ENCODE data around the gene ABTB2.

Gene ABTB2

GRCh38 chr11:34357701-34358257 lies at the start of gene ABTB2:
Gene ABTB2, minus strand, starts transcription at chr11:34358010.
- TF ChIP-seq ZFX (IDR thresholded peaks at IDR 0.05) = no peak
- TF ChIP-seq, protein P1, sequence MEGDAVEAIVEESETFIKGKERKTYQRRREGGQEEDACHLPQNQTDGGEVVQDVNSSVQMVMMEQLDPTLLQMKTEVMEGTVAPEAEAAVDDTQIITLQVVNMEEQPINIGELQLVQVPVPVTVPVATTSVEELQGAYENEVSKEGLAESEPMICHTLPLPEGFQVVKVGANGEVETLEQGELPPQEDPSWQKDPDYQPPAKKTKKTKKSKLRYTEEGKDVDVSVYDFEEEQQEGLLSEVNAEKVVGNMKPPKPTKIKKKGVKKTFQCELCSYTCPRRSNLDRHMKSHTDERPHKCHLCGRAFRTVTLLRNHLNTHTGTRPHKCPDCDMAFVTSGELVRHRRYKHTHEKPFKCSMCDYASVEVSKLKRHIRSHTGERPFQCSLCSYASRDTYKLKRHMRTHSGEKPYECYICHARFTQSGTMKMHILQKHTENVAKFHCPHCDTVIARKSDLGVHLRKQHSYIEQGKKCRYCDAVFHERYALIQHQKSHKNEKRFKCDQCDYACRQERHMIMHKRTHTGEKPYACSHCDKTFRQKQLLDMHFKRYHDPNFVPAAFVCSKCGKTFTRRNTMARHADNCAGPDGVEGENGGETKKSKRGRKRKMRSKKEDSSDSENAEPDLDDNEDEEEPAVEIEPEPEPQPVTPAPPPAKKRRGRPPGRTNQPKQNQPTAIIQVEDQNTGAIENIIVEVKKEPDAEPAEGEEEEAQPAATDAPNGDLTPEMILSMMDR (conservative IDR thresholded peaks at IDR 0.05) = no peak
- peak within 1 kb of the TSS; percentile 69 for H3K27ac ChIP-seq

DNA sequence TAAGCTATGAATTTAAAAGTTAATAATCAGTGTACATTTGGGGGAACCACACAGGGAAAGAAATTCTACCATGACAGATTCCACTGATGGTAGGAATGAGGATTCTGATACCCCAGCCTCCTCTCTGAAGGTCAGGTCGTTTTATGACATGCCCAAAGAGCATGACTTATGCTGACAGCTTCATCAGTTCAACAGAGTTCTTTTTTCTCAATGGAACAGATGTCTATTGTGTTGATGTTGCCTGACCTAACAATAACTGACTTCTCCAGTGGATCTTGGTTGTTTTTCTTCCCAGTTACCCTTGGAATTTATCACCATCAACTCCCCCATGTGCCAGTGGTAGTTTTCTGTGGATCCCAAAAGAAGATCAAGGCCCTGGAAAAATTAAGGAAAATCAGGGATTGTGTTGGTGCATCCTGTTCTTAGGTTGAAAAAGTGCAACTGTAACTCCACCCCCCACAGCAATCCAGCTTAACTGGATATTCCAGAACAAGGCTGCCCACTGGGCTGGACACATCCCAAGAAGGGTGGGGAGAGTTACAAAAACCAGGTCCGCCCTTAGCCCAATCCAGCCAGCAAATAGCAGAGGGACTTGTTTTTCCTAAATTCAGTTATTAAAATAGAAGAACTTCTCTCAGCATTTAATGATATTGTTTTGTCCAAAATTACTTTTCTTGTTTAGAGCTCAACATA lies 49.5 kb upstream of the ABTB2 start:
- no peak for TF ChIP-seq ZFX (IDR thresholded peaks at IDR 0.05)
- TF ChIP-seq, protein P1 (conservative IDR thresholded peaks at IDR 0.05) = no peak
- H3K27ac ChIP-seq = no peak overlapping the region; the same call in 1 of the 2 replicates

DNA sequence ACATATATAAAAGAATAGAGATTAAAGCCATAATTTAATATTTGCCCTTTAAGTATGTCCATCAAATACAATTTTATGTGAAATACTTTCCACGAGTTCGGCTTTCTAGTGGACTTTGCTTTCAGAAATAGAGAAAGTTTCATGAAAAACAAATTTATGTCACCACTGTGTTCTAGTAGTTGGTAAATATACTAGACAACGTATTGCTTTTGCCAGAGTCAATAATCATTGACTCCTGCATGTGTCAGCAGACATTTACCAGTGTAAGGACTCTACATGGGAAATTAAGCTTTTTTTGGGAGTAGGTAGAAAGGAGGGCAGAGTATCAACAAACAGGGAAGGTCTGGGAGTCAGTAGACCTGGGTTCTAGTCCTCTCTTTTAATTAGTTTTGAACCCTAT lies 48.6 kb upstream of the ABTB2 start:
- no peak overlapping the region for H3K27ac ChIP-seq
- TF ChIP-seq, protein P1 (conservative IDR thresholded peaks at IDR 0.05) = no peak
- no peak for TF ChIP-seq ZFX (IDR thresholded peaks at IDR 0.05)

DNA sequence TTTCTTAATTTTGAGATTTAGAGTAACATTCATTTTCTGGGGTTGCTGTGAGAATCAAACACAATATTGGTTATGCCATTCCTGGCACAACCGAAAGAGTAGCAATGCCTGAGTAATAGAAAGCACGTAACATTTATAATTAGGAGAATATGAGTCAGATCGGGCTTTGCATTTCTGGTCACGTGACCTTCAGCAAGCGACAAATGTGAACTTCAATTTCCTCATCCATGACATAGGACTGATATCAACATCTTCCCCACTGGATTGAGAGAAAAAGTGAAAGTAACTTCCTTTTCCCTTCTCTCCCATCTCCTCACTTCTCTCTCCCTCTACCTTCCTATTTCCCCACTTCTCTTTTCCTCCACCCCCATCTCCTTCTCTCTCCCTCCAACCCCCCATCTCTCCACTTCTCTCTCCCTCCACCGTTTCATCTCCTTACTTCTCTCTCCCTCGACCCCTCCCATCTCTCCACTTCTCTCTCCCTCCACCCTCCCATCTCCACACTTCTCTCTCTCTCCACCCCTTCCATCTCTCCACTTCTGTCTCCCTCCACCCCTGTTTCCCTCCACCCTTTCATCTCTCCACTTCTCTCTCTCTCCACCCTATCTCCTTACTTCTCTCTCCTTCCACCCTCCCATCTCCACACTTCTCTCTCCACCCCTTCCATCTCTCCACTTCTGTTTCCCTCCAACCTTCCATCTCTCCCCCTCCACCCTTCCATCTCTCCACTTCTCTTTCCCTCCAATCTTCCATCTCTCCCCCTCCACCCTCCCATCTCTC lies 47.5 kb upstream of the ABTB2 start:
- no peak overlapping the region for H3K27ac ChIP-seq
- no peak for TF ChIP-seq ZFX (IDR thresholded peaks at IDR 0.05)
- TF ChIP-seq, protein P1 (conservative IDR thresholded peaks at IDR 0.05) = no peak

DNA sequence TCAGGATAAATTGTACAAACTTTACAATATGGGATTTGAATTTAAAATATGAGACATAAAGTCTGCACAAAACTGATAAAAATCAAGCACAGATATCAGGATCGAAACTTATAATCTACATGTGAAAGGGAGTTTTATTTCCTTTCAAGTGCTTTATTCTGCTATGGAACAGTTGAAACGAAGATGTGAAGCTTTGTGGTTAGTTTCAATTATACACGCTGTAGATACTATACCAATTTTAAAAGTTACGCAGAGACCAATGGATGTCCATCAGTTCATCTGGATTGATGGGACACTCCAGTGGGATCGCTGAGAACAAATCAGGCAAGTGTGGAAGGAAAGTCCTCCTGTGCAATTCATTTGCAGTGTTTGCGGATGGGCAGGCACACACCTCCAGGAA lies 46.5 kb upstream of the ABTB2 start:
- no peak overlapping the region for H3K27ac ChIP-seq
- TF ChIP-seq ZFX (IDR thresholded peaks at IDR 0.05) = no peak
- TF ChIP-seq, protein P1 (conservative IDR thresholded peaks at IDR 0.05) = no peak

- no peak overlapping the region for H3K27ac ChIP-seq
- no peak for TF ChIP-seq ZFX (IDR thresholded peaks at IDR 0.05)
- TF ChIP-seq, protein P1 (conservative IDR thresholded peaks at IDR 0.05) = no peak
Measured at GRCh38 chr11:34403431-34403830, 45.6 kb upstream of the ABTB2 start.

GRCh38 chr11:34397811-34398210 lies 40.0 kb upstream of the ABTB2 start:
- no peak overlapping the region for H3K27ac ChIP-seq
- TF ChIP-seq ZFX (IDR thresholded peaks at IDR 0.05) = no peak
- TF ChIP-seq, protein P1 (conservative IDR thresholded peaks at IDR 0.05) = no peak
